22Rv1 (cell line): ENCODE data around the gene NRCAM.

Source experiments
- H3K27ac ChIP-seq: fragments of 450-650 bp; 2 replicates; pipeline ENCODE4 v1.5.1; 2017
- ZFX ChIP-seq: fragments of 450-650 bp; IDR thresholded peaks from 2 replicates; pipeline ENCODE4 v1.6.1; 2017; ENCODE audit warnings: antibody characterized with exemption, borderline replicate concordance
- TF ChIP-seq, protein P1 (sequence below): fragments of 450-650 bp; IDR thresholded peaks from 2 replicates; pipeline ENCODE4 v1.5.1; 2017; ENCODE audit warnings: mild to moderate bottlenecking

NRCAM gene

DNA sequence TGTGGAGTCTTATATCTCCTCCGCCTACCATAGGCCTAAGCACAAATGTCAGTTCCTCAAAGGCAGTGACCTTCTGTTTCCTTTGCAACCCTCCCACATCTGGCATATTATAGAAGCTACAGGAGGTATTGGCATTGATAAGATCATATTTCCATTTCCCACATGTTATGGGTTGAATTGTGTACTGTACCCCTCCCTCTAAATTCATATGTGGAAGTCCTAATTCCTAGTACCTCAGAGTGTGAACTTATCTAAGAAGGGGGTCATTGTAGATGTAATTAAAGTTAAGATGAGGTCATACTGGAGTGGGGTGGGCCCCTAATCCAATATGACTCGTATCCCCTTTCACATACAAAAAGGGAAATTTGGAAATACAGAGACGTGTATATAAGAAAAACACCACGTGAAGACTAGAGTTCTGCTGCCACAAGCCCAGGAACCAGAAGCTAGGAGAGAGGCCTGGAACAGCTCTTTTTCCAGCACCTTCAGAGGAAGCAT, 320.0 kb downstream of the NRCAM start:
- TF ChIP-seq, protein P1, sequence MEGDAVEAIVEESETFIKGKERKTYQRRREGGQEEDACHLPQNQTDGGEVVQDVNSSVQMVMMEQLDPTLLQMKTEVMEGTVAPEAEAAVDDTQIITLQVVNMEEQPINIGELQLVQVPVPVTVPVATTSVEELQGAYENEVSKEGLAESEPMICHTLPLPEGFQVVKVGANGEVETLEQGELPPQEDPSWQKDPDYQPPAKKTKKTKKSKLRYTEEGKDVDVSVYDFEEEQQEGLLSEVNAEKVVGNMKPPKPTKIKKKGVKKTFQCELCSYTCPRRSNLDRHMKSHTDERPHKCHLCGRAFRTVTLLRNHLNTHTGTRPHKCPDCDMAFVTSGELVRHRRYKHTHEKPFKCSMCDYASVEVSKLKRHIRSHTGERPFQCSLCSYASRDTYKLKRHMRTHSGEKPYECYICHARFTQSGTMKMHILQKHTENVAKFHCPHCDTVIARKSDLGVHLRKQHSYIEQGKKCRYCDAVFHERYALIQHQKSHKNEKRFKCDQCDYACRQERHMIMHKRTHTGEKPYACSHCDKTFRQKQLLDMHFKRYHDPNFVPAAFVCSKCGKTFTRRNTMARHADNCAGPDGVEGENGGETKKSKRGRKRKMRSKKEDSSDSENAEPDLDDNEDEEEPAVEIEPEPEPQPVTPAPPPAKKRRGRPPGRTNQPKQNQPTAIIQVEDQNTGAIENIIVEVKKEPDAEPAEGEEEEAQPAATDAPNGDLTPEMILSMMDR = no peak
- no peak for TF ChIP-seq ZFX
- no peak overlapping the region for H3K27ac ChIP-seq

- TF ChIP-seq ZFX = no peak
- TF ChIP-seq, protein P1 = no peak
- no peak overlapping the region for H3K27ac ChIP-seq
These were observed 320.6 kb downstream of the NRCAM start for GRCh38 chr7:108135446-108136190.

- H3K27ac ChIP-seq = no peak overlapping the region
- TF ChIP-seq, protein P1 = no peak
- no peak for TF ChIP-seq ZFX
These were observed 321.8 kb downstream of the NRCAM start for GRCh38 chr7:108134486-108134885.

DNA sequence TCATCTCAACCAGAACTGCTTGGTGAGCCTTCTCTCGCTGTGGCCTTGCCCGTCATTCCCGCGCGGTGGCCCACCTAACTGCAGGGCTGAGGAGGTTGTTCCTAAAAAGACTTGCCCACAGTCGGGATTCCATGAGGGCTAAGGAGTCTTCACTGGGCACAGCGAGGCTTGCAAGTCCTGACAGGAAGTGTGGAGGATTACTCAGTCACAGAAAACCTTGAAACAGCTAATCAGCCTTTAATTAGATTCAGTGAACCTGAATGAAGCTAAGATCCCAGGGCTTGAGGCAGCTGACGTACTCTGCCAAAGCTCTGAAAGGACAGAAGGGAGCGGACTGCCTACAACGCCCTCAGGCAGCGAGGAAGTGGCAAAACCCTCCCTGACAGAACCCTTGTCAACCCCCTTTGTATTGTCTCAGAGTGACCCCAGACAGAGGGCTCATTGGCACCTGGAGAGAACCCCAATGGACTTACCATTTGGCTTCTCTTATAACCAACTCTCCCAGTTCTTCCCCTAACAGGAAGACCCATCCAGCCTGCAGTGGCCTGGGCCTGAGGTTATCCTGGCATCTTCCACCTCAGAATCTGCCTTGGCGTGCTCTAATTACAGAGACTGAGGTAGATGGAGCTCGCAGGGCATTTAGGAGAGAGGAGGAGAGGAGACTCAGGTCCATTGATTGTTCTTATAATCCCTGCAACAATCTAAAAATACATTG, 323.5 kb downstream of the NRCAM start:
- no peak overlapping the region for H3K27ac ChIP-seq
- no peak for TF ChIP-seq ZFX
- TF ChIP-seq, protein P1 = no peak

- no peak for TF ChIP-seq ZFX
- TF ChIP-seq, protein P1 = no peak
- no peak within 1 kb of the TSS for H3K27ac ChIP-seq
These were observed 326.0 kb downstream of the NRCAM start, which contains the start of gene LAMB4 for GRCh38 chr7:108130261-108130660. LAMB4 (minus strand) TSS chr7:108130361; CDS start chr7:108123164, 7,197 bp downstream.

- no peak for TF ChIP-seq ZFX
- TF ChIP-seq, protein P1 = no peak
- H3K27ac ChIP-seq = no peak overlapping the region
These were observed 326.9 kb downstream of the NRCAM start for GRCh38 chr7:108129018-108129965.
